CD14-positive monocyte (primary cell): ENCODE results near the gene CKAP2. TPM values are rescaled to one million over a fixed set of nuclear protein-coding genes. Genes with fewer than 3 reads are reported as not detected.

Experiments used
- DNase-seq, 3 donors: peaks; one replicate each; pipeline ENCODE4 v3.0.0-alpha.2; 2011 to 2022
- H2AFZ ChIP-seq: 2 replicates; pipeline ENCODE4 v1.6.0; 2012; ENCODE audit warnings: mild to moderate bottlenecking, low read depth, low read length, inconsistent platforms; ENCODE audit not compliant: insufficient read depth, poor library complexity, severe bottlenecking
- H3K27ac ChIP-seq, 2 donors: 1 replicate in 1 of 2; 2 replicates in 1 of 2; pipeline ENCODE4 v1.5.1; 2012 to 2013; ENCODE audit warnings: low read length in 2 of 2, control low read depth in 1 of 2, inconsistent platforms in 1 of 2, low read depth in 1 of 2, mild to moderate bottlenecking in 1 of 2
- H3K27me3 ChIP-seq, 2 donors: one replicate each; pipeline versions ENCODE4 v1.6.0 to v1.6.1; 2011 to 2013; ENCODE audit warnings: low read length in 2 of 2; ENCODE audit not compliant: control insufficient read depth in 2 of 2, insufficient read depth in 2 of 2
- H3K36me3 ChIP-seq, 2 donors: replicated peaks in 1 of 2; 1 replicate in 1 of 2; 2 replicates in 1 of 2; pipeline versions ENCODE4 v1.5.1 to v1.6.1; 2012 to 2013; ENCODE audit warnings: low read length in 2 of 2, control low read depth in 1 of 2, inconsistent platforms in 1 of 2, mild to moderate bottlenecking in 1 of 2; ENCODE audit not compliant: insufficient read depth in 2 of 2, control insufficient read depth in 1 of 2
- H3K4me1 ChIP-seq, 2 donors: 1 replicate in 1 of 2; 2 replicates in 1 of 2; pipeline versions ENCODE4 v1.5.1 to v1.6.1; 2012 to 2013; ENCODE audit warnings: low read length in 2 of 2, control low read depth in 1 of 2, inconsistent platforms in 1 of 2, mild to moderate bottlenecking in 1 of 2, moderate library complexity in 1 of 2; ENCODE audit not compliant: insufficient read depth in 2 of 2, control insufficient read depth in 1 of 2
- H3K4me2 ChIP-seq: replicated peaks from 2 replicates; pipeline ENCODE3; 2012; ENCODE audit warnings: low read length, moderate library complexity, mild to moderate bottlenecking; ENCODE audit not compliant: poor library complexity, severe bottlenecking; ENCODE audit errors: extremely low read depth
- H3K4me3 ChIP-seq, 3 experiments: fragments of 200-600 bp in 1 of 3; sonication (generic) in 1 of 3; replicated peaks in 1 of 3; 1 replicate in 2 of 3; 2 replicates in 1 of 3; pipeline ENCODE4 v1.5.1; 2011 to 2013; ENCODE audit warnings: low read length in 3 of 3, mild to moderate bottlenecking in 3 of 3, control low read depth in 2 of 3, low read depth in 2 of 3, inconsistent platforms in 1 of 3, moderate library complexity in 1 of 3
- H3K79me2 ChIP-seq: 2 replicates; pipeline ENCODE4 v1.6.0; 2012; ENCODE audit warnings: mild to moderate bottlenecking, control low read depth, inconsistent platforms, low read length, moderate library complexity; ENCODE audit not compliant: insufficient read depth
- H3K9ac ChIP-seq: 2 replicates; pipeline ENCODE4 v1.6.0; 2017; ENCODE audit warnings: low read length, mild to moderate bottlenecking; ENCODE audit not compliant: insufficient read depth, poor library complexity, severe bottlenecking
- H3K9me3 ChIP-seq, 2 donors: replicated peaks in 1 of 2; 1 replicate in 1 of 2; 2 replicates in 1 of 2; pipeline versions ENCODE4 v1.5.1 to v1.6.1; 2012 to 2013; ENCODE audit warnings: low read length in 2 of 2, control low read depth in 1 of 2; ENCODE audit not compliant: control insufficient read depth in 1 of 2, insufficient read depth in 1 of 2
- H4K20me1 ChIP-seq: 2 replicates; pipeline ENCODE4 v1.6.0; 2012; ENCODE audit warnings: mild to moderate bottlenecking, low read length, control low read depth, moderate library complexity; ENCODE audit not compliant: insufficient read depth
- H3K27ac Mint-ChIP-seq, 7 donors: one replicate each; pipeline ENCODE4 v1.8.0; 2020; ENCODE audit warnings: mild to moderate bottlenecking in 7 of 7, mixed read lengths in 7 of 7, moderate library complexity in 6 of 7, inconsistent platforms in 2 of 7
- H3K27me3 Mint-ChIP-seq, 3 donors: one replicate each; pipeline ENCODE4 v1.8.0; 2021 to 2022; ENCODE audit warnings: low read depth in 3 of 3, mild to moderate bottlenecking in 3 of 3, mixed read lengths in 3 of 3, moderate library complexity in 3 of 3, inconsistent platforms in 1 of 3
- H3K36me3 Mint-ChIP-seq, 2 donors: one replicate each; pipeline ENCODE4 v1.8.0; 2020; ENCODE audit warnings: mixed read lengths in 2 of 2, inconsistent platforms in 1 of 2, mild to moderate bottlenecking in 1 of 2
- H3K4me1 Mint-ChIP-seq: one replicate; pipeline ENCODE4 v1.8.0; 2020; ENCODE audit warnings: mild to moderate bottlenecking, mixed read lengths
- H3K4me3 Mint-ChIP-seq, 2 donors: one replicate each; pipeline ENCODE4 v1.8.0; 2020; ENCODE audit warnings: mild to moderate bottlenecking in 2 of 2, mixed read lengths in 2 of 2, moderate library complexity in 1 of 2
- H3K9me3 Mint-ChIP-seq, 7 donors: one replicate each; pipeline ENCODE4 v1.8.0; 2020 to 2022; ENCODE audit warnings: mixed read lengths in 7 of 7, mild to moderate bottlenecking in 6 of 7, moderate library complexity in 6 of 7, inconsistent platforms in 2 of 7
- CTCF ChIP-seq: fragments of 200-600 bp; IDR thresholded peaks from one replicate; pipeline ENCODE4 v1.8.0; 2022; ENCODE audit warnings: antibody characterized with exemption, mild to moderate bottlenecking
- WGBS: methylation state at CpG from one replicate; pipeline ENCODE4 v1.1.5; 2013; ENCODE audit warnings: missing lambda C conversion rate; ENCODE audit not compliant: insufficient coverage; 5-methylcytosine and 5-hydroxymethylcytosine counted together
- intact Hi-C, 2 donors: fragments of 100-400 bp; cut with micrococcal nuclease; formaldehyde crosslinking; loops; one replicate each; pipeline versions ENCODE4 v1.15.0 to v1.15.1; 2023
- polyA plus RNA-seq, 3 donors: library from polyadenylated mRNA; depleted of rRNA in 1 of 3; unstranded in 2 of 3; stranded (reverse) in 1 of 3; fragments of 300-500 nt in 2 of 3; fragments of >200 nt in 1 of 3; fragmentation: Illumina TruSeq in 2 of 3; gene quantifications; 1 replicate in 2 of 3; 2 replicates in 1 of 3; pipeline ENCODE4 v1.2.3, GENCODE V29; 2012 to 2021

The CKAP2 gene
- polyA plus RNA-seq, 3 donors, result 5.0 to 15.7 (median 7.8) TPM

- H3K36me3 ChIP-seq, result peaks cover 0 to 5% of the 10 kb centered on the region in 2 donors
- H3K79me2 ChIP-seq, result peaks cover 42% of the 10 kb centered on the region
- H3K4me1 ChIP-seq, result peaks cover 32 to 41% of the 10 kb centered on the region in 2 donors
- no peak overlapping the region for H3K9ac ChIP-seq
- no peaks in the 10 kb centered on the region for H3K27me3 ChIP-seq
- H3K9me3 ChIP-seq, result no peaks in the 10 kb centered on the region
- no peak for TF ChIP-seq CTCF
- Mint-ChIP-seq H3K27ac (peak overlapping the region in 1 of 7 donors; percentile 30), H3K9me3 (peaks cover 0 to 2% (median 0%) of the 10 kb centered on the region in 7 donors), H3K4me1 (peaks cover 41% of the 10 kb centered on the region), H3K36me3 (peaks cover 0 to 2% of the 10 kb centered on the region in 2 donors), H3K27me3 (no peaks in the 10 kb centered on the region), H3K4me3 (no peak overlapping the region)
- no peak overlapping the region for H3K4me2 ChIP-seq
- WGBS, result 98% methylated on average over 12 of the region's 24 CpGs
- H4K20me1 ChIP-seq, result peaks cover 19% of the 10 kb centered on the region
- H3K27ac ChIP-seq, result no peak overlapping the region
- intact Hi-C loops, result loop anchor here (5.0 to 10.0 kb wide), 5 partner anchors 106 to 439 kb away; partner anchors contain the start of genes SUGT1 (in 2 of the 2), ALG11 (in 1 of the 2) and ATP7B (in 1 of the 2)
- no peak overlapping the region for H3K4me3 ChIP-seq
- no peak for DNase-seq
- no peak overlapping the region for H2AFZ ChIP-seq
Observed at GRCh38 chr13:52451135-52451804, 4.0 kb upstream of the CKAP2 start.

- no peak for DNase-seq
- no peaks in the 10 kb centered on the region for H3K27me3 ChIP-seq
- 80% methylated on average over 1 of the region's 2 CpGs for WGBS
- no peak overlapping the region for H3K9ac ChIP-seq
- Mint-ChIP-seq H3K27me3 (no peaks in the 10 kb centered on the region), H3K4me3 (no peak overlapping the region), H3K27ac (no peak overlapping the region), H3K4me1 (peaks cover 48% of the 10 kb centered on the region), H3K36me3 (peaks cover 6 to 8% of the 10 kb centered on the region in 2 donors), H3K9me3 (peaks cover 0 to 2% (median 0%) of the 10 kb centered on the region in 7 donors)
- no peaks in the 10 kb centered on the region for H3K9me3 ChIP-seq
- no peak for TF ChIP-seq CTCF
- H3K27ac ChIP-seq, result no peak overlapping the region
- H3K4me2 ChIP-seq, result no peak overlapping the region
- intact Hi-C loops, result loop anchor here (5.0 to 10.0 kb wide), 5 partner anchors 108 to 440 kb away; partner anchors contain the start of genes SUGT1 (in 2 of the 2), ALG11 (in 1 of the 2) and ATP7B (in 1 of the 2)
- no peak overlapping the region for H2AFZ ChIP-seq
- H3K4me3 ChIP-seq, result no peak overlapping the region
- peaks cover 2 to 4% of the 10 kb centered on the region in 2 donors for H3K36me3 ChIP-seq
- peaks cover 42% of the 10 kb centered on the region for H3K79me2 ChIP-seq
- H3K4me1 ChIP-seq, result peaks cover 38 to 49% of the 10 kb centered on the region in 2 donors
- H4K20me1 ChIP-seq, result peaks cover 15% of the 10 kb centered on the region
Observed at GRCh38 chr13:52452470-52452869, 2.8 kb upstream of the CKAP2 start.
